DMS53 treated with DMSO at 0.1 percent for 48 hours (cell line): ENCODE measurements around the gene HSP90AB1.
A peak's percentile ranks its signal among the peaks of the same experiment; 100 is the strongest.

Experiments used
- DNase-seq: peaks from one replicate; lab custom pipeline; 2025; ENCODE audit not compliant: unreplicated experiment; lab: John Stamatoyannopoulos, UW

The HSP90AB1 gene

GRCh38 chr6:44254191-44255104 is 7.5 kb downstream of the HSP90AB1 start:
- no peak for DNase-seq

- DNase-seq = no peak
These were observed 8.4 kb downstream of the HSP90AB1 start for GRCh38 chr6:44255105-44255808.

- peak; percentile 41 for DNase-seq
These were observed 9.2 kb downstream of the HSP90AB1 start for GRCh38 chr6:44255871-44256774.

- peak; percentile 41 for DNase-seq
These were observed 9.8 kb downstream of the HSP90AB1 start for GRCh38 chr6:44256775-44257024.

- DNase-seq = peak; percentile 48
These were observed 10.3 kb downstream of the HSP90AB1 start, which contains the start of gene SLC35B2 for GRCh38 chr6:44257025-44257752. Gene SLC35B2 (minus strand): TSS chr6:44257528. CDS start chr6:44257410, 118 bp downstream.

- DNase-seq = no peak
These were observed 10.9 kb downstream of the HSP90AB1 start for GRCh38 chr6:44257753-44258324.

GRCh38 chr6:44258325-44258863 is 11.5 kb downstream of the HSP90AB1 start:
- no peak for DNase-seq

GRCh38 chr6:44258921-44259320 is 12.0 kb downstream of the HSP90AB1 start:
- no peak for DNase-seq

GRCh38 chr6:44260011-44260410 is 13.1 kb downstream of the HSP90AB1 start:
- DNase-seq = no peak

GRCh38 chr6:44260451-44261297 is 13.8 kb downstream of the HSP90AB1 start:
- no peak for DNase-seq

- no peak for DNase-seq
These were observed 14.7 kb downstream of the HSP90AB1 start for GRCh38 chr6:44261581-44261980.

- no peak for DNase-seq
These were observed 15.8 kb downstream of the HSP90AB1 start for GRCh38 chr6:44262467-44263353.

- DNase-seq = no peak
These were observed 16.6 kb downstream of the HSP90AB1 start for GRCh38 chr6:44263354-44264100.

GRCh38 chr6:44264154-44265006 is 17.5 kb downstream of the HSP90AB1 start:
- DNase-seq = no peak

GRCh38 chr6:44265007-44265721 is 18.3 kb downstream of the HSP90AB1 start, which contains the start of gene NFKBIE:
Gene NFKBIE (minus strand): TSS chr6:44265551. CDS start chr6:44265346, 205 bp downstream.
- peak; percentile 74 for DNase-seq
